H1 (cell line): ENCODE measurements around the gene POLR3E. TPM values are rescaled to one million over a fixed set of nuclear protein-coding genes. Genes with fewer than 3 reads are reported as not detected.

Experiments used
- CHD7 ChIP-seq: fragments of 300-600 bp; sonication (generic); IDR thresholded peaks from 2 replicates; pipeline ENCODE4 v1.7.1; 2012; ENCODE audit warnings: low read length, moderate library complexity, mild to moderate bottlenecking, inconsistent platforms; ENCODE audit not compliant: insufficient replicate concordance
- polyA plus RNA-seq, 7 experiments: library from polyadenylated mRNA; depleted of rRNA in 3 of 7; stranded (reverse) in 5 of 7; unstranded in 2 of 7; fragments of >200 nt in 5 of 7; fragments of 200-250 nt in 2 of 7; gene quantifications; 1 replicate in 5 of 7; 2 replicates in 1 of 7; 4 replicates in 1 of 7; pipeline versions ENCODE4 v1.2.1 to v1.2.3, GENCODE V29; 2011 to 2013; ENCODE audit warnings: missing spikeins in 2 of 7, mixed read lengths in 2 of 7
- total RNA-seq: library from RNA; stranded (reverse); fragmentation: NEBNext Ultra II Directional; extraction: Animal tissue kit (Norgen Biotek cat#: 25700); gene quantifications from 2 replicates; pipeline ENCODE4 v1.2.1, GENCODE V29; 2021

POLR3E gene
- total and polyA plus RNA-seq, 2 of the 8 experiments (the other 6 are each of a cell fraction or from before 2014, with no cell fraction given): 96.5 to 125 TPM

DNA sequence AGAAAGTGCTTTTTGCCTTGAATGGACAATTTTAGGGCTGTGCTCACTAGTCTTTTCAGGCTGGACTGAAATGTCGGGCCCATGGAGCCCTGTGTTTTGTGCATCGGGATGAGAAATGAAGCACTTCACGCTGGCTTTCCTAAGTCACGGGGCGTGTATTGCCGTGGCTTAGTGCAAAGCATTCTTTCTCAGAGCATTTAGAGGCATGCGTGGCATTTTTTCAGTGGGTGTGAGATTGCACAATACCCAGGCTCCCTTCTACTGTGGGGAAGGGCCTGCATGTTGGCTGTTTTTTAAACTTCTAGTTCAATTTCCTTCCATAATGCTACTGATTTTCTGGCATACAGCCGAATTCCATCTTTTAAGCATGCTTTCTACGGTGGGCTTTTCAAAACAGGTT is 12.6 kb upstream of the POLR3E start (continued):
- no peak for TF ChIP-seq CHD7
